Measurements from ENCODE around the gene KNDC1. TPM values are rescaled to one million over a fixed set of nuclear protein-coding genes. Genes with fewer than 3 reads are reported as not detected.

The KNDC1 gene
- total and polyA plus RNA-seq, 2 donors (not counting 3 experiments of a cell fraction or from before 2014, with no cell fraction given): not detected

GRCh38 chr10:133179651-133180050 lies 19.6 kb downstream of the KNDC1 start:
- intact Hi-C loops (cut with micrococcal nuclease) (no loop called here), dilution Hi-C loops (cut with MboI; ENCODE audit: extremely low pct_ligation_motif_present, low sequenced_read_pairs) (no loop called here)
- Histone ChIP-seq H3K9ac (replicated peaks; ENCODE audit: extremely low read depth, insufficient read depth, low read length) (no peak overlapping the region), H3K9me3 (replicated peaks; ENCODE audit: control insufficient read depth, insufficient read depth, low read length) (peaks cover 4% of the 10 kb centered on the region), H3K4me3 (replicated peaks in 1 of 3; ENCODE audit: insufficient read depth in 1 of 3, low read depth in 1 of 3, low read length in 3 of 3) (no peak overlapping the region), H3K4me2 (ENCODE audit: insufficient read depth, low read length) (no peak overlapping the region), H3K27ac (ENCODE audit: insufficient read depth, low read depth, low read length) (no peak overlapping the region), H3K79me2 (ENCODE audit: control insufficient read depth, insufficient read depth, low read length) (no peaks in the 10 kb centered on the region), H4K20me1 (replicated peaks; ENCODE audit: control insufficient read depth, extremely low read depth, insufficient read depth, low read length) (no peaks in the 10 kb centered on the region), H2AFZ (ENCODE audit: low read depth, low read length) (no peak overlapping the region), H3K27me3 (ENCODE audit: control insufficient read depth in 2 of 2, insufficient read depth in 2 of 2, low read length in 2 of 2) (no peaks in the 10 kb centered on the region), H3K36me3 (ENCODE audit: control insufficient read depth in 2 of 2, extremely low read depth in 1 of 2, insufficient read depth in 2 of 2, low read length in 2 of 2) (no peaks in the 10 kb centered on the region), H3K4me1 (ENCODE audit: control insufficient read depth, extremely low read depth, insufficient read depth, low read length) (no peaks in the 10 kb centered on the region), H3K9me1 (replicated peaks; ENCODE audit: control insufficient read depth, extremely low read depth, insufficient read depth, low read length) (no peaks in the 10 kb centered on the region)
- FAIRE-seq: no peak
- CTCF ChIA-PET: no interaction called here
- BruUV-seq (replicated peaks): no TSS peak
- POLR2A ChIA-PET: no interaction called here
- no peak for TF ChIP-seq EZH2 (IDR thresholded peaks at IDR 0.05; ENCODE audit: borderline replicate concordance, low read depth, low read length, severe bottlenecking)
- TF ChIP-seq GATA2 (IDR thresholded peaks at IDR 0.05; ENCODE audit: insufficient read depth, insufficient read length, low read depth, low read length): no peak
- no peak for TF ChIP-seq POLR2A (IDR thresholded peaks at IDR 0.05; ENCODE audit: low read depth, low read length)
- no peak for DNase-seq (ENCODE audit: low read depth, low spot score)

DNA sequence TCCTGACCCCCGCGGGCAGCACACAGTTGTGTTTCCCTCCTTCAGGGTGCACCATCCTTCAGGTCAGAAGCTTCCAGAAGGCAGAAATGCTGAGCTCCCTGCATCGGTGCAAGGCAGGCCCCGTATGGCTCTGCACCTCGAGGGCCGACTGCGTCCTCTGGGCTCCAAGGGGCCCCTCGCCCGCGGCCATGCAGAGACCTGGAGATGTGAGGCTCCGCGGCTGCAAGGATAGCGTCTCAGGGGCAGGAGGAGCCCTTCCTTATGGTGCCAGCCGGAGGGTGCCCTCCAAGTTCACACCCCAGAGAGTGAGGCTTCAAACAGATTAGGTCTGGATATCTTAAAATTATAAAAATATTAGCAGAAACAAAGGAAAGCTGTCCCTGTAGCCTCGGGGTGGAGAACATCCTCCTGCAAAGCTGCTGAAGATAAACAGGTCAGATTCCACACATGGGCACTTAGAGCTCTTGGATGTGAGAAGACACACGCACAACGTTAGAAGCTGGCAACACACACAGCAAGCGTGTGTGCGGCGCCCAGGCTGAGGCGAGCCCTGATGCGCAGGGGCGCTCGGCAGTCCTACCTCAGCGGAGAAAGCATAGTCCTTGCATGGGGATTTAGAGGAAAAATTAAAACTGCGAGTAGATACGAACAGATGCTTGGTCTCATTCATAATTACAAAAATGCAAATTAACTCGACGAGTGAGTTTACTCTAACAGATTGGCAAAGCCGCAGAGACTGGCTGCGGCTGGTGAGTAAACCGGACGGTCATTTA lies 20.4 kb downstream of the KNDC1 start:
- intact Hi-C loops (cut with micrococcal nuclease): no loop called here
- Histone ChIP-seq H3K4me1 (ENCODE audit: control insufficient read depth, extremely low read depth, insufficient read depth, low read length) (no peaks in the 10 kb centered on the region), H2AFZ (ENCODE audit: low read depth, low read length) (no peak overlapping the region), H3K27ac (ENCODE audit: insufficient read depth, low read depth, low read length) (no peak overlapping the region), H3K79me2 (ENCODE audit: control insufficient read depth, insufficient read depth, low read length) (no peaks in the 10 kb centered on the region), H4K20me1 (replicated peaks; ENCODE audit: control insufficient read depth, extremely low read depth, insufficient read depth, low read length) (no peaks in the 10 kb centered on the region), H3K36me3 (ENCODE audit: control insufficient read depth in 2 of 2, extremely low read depth in 1 of 2, insufficient read depth in 2 of 2, low read length in 2 of 2) (no peaks in the 10 kb centered on the region), H3K4me2 (ENCODE audit: insufficient read depth, low read length) (no peak overlapping the region), H3K4me3 (replicated peaks in 1 of 3; ENCODE audit: insufficient read depth in 1 of 3, low read depth in 1 of 3, low read length in 3 of 3) (no peak overlapping the region), H3K9me3 (replicated peaks; ENCODE audit: control insufficient read depth, insufficient read depth, low read length) (peaks cover 4% of the 10 kb centered on the region), H3K9ac (replicated peaks; ENCODE audit: extremely low read depth, insufficient read depth, low read length) (no peak overlapping the region), H3K9me1 (replicated peaks; ENCODE audit: control insufficient read depth, extremely low read depth, insufficient read depth, low read length) (no peaks in the 10 kb centered on the region), H3K27me3 (ENCODE audit: control insufficient read depth in 2 of 2, insufficient read depth in 2 of 2, low read length in 2 of 2) (no peaks in the 10 kb centered on the region)
- FAIRE-seq: no peak
- BruUV-seq (replicated peaks): no TSS peak
- TF ChIP-seq POLR2A (IDR thresholded peaks at IDR 0.05; ENCODE audit: low read depth, low read length) (no peak), MAX (IDR thresholded peaks at IDR 0.05; ENCODE audit: insufficient read depth, insufficient read length) (no peak), EZH2 (IDR thresholded peaks at IDR 0.05; ENCODE audit: borderline replicate concordance, low read depth, low read length, severe bottlenecking) (no peak), MYC (IDR thresholded peaks at IDR 0.05; ENCODE audit: low read depth, low read length) (no peak), FOS (IDR thresholded peaks at IDR 0.05; ENCODE audit: borderline replicate concordance, insufficient read depth, low read length) (no peak), POLR2AphosphoS5 (IDR thresholded peaks at IDR 0.05; ENCODE audit: insufficient read depth, low read depth, low read length) (no peak), JUN (IDR thresholded peaks at IDR 0.05; ENCODE audit: borderline replicate concordance, insufficient read depth, insufficient read length, low read depth) (no peak), GATA2 (IDR thresholded peaks at IDR 0.05; ENCODE audit: insufficient read depth, insufficient read length, low read depth, low read length) (no peak)
- TF ChIP-seq, protein P1, sequence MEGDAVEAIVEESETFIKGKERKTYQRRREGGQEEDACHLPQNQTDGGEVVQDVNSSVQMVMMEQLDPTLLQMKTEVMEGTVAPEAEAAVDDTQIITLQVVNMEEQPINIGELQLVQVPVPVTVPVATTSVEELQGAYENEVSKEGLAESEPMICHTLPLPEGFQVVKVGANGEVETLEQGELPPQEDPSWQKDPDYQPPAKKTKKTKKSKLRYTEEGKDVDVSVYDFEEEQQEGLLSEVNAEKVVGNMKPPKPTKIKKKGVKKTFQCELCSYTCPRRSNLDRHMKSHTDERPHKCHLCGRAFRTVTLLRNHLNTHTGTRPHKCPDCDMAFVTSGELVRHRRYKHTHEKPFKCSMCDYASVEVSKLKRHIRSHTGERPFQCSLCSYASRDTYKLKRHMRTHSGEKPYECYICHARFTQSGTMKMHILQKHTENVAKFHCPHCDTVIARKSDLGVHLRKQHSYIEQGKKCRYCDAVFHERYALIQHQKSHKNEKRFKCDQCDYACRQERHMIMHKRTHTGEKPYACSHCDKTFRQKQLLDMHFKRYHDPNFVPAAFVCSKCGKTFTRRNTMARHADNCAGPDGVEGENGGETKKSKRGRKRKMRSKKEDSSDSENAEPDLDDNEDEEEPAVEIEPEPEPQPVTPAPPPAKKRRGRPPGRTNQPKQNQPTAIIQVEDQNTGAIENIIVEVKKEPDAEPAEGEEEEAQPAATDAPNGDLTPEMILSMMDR (IDR thresholded peaks at IDR 0.05; ENCODE audit: extremely low read depth in 1 of 2, insufficient read depth in 1 of 2, low read depth in 1 of 2, low read length in 2 of 2): no peak
- DNase-seq (ENCODE audit: low read depth, low spot score): no peak
- dilution Hi-C loops (cut with MboI; ENCODE audit: extremely low pct_ligation_motif_present, low sequenced_read_pairs): no loop called here
- CTCF ChIA-PET: no interaction called here
- POLR2A ChIA-PET: no interaction called here
